Left hindlimb (tissue), 1 donor: Measurements from ENCODE around the gene DDX41.

Source experiments
- DNase-seq: peaks from one replicate; pipeline ENCODE4 v3.0.0-alpha.2; 2018

The DDX41 gene

DNA sequence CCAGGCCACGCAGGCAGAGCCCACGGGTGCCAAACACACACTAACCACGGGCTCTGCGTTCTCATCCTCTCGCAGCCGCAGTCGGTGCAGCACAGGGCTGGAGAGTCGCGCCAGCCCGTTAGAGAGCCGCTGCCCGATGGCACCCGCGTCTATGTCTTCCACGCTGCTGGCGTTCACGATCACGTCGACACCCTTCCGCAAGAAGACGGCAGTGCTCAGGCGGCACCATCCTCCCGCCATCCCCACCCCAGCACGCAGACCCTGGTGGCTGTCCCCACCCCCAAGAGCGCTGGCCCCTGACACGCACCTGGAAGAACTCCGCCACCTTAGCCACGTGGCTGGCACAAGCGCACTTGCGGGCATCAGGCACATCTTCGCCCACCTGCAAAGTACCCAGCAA, 49.3 kb downstream of the DDX41 start:
- DNase-seq = no peak

DNA sequence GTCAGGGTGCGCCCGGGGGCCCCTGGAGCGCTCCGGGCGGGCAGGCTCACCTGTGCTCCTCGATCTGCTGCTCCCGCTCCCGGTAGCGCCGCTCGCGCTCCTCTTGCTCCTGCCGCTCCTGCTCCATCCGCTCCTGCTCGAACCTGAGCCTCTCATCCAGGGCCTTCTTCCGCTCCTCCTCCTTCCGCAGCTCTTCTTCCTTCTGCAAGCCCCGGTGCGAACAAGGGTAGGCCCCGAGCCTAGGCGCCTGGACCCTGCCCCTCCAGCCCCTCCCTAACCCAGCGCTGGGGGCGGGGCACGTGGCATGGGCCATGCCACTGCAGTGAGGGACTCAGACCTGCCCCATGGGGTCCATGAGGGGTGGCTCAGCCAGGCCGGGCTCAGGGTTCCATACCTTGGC, 49.9 kb downstream of the DDX41 start:
- DNase-seq = no peak

DNA sequence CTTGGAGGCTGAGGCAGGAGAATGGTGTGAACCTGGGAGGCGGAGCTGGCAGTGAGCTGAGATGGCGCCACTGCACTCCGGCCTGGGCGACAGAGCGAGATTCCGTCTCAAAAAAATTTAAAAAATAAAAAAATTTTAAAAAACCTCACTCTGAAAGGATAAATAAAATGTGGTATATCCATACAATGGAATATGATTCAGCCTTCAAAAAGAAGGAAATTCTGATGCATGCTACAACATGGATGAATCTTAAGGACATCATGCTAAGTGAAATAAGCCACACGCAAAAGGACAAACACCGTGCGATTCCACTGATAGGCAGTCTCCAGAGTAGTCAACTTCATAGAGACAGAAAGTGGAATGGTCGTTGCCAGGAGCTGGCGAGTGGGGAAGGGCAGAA, 51.7 kb downstream of the DDX41 start:
- DNase-seq = no peak

DNA sequence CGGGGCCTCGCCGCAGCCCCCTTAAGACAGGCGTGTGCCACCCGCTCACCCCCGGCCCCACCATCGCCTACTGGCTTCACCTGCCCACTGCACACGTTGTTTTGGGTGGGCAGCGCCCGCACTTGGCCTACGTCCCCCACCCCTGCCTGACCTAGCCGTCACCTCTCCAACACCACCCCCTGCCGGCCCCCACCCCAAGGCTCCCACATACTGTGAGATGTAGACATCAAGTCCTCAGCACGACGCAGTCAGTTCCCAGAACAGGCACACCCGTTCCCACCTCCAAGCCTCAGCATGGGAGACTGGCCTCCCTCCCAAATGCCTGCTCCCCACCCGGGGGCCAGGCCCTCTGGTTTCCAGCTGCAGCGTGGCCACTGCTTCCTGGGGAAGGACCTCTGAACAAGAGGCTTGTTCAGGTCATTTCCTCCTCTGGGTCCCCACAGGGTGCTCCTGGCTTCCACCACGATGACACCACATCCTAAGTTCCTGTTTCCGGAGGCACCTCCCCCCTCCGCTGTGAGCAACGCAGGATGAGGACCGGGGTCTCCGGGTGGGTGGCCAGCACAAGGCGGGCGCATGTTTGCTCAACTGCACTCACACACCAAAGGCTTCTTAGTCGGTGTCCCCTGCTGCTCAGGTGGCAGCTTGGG, 54.6 kb downstream of the DDX41 start:
- peak; percentile 44 for DNase-seq
